Activated T-helper 1 cell treated with anti-CD3 and anti-CD28 coated beads, Interleukin-2, amount 50 U/mL, for 16 hours (primary cell): ENCODE measurements around the gene XPO5.
"Not testable (repeated sequence)": the region's sequence is repeated elsewhere in the genome, so short reads cannot be mapped to it uniquely, and the experiment has no call there.

ENCODE experiments used
- DNase-seq, 2 donors: peaks; one replicate each; pipeline ENCODE4 v3.0.0-alpha.2; 2020; ENCODE audit warnings: low read depth in 1 of 2, low spot score in 1 of 2

XPO5 gene

DNA sequence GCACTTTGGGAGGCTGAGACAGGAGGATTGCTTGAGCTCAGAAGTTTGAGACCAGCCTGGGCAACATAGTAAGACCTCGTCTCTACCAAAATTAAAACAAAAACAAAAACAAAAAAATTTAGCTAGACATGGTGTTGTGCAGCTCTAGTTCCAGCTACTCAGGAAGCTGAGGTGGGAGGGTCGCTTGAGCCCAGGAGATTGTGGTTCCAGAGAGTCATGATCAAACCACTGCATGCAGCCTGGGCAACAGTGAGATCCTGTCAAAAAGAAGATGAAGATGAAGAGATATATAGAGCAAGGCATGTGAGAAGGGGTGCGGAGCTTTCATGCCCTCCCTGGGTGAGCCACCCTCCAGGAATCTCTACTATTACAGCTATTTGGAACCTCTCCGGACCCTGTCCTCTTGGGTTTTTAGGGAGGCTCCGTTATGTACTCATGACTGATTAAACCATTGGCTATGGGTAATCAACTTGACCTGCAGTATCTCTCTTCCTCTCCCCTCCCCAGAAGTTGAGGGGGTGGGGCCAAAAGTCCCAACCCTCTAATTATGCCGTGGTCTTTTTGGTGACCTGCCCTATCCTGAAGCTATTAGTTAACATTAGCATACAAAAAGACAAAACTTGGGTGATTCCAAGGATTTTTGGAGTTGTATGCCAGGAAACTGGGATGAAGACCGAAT is 9.2 kb upstream of the XPO5 start:
- DNase-seq, result no peak

DNA sequence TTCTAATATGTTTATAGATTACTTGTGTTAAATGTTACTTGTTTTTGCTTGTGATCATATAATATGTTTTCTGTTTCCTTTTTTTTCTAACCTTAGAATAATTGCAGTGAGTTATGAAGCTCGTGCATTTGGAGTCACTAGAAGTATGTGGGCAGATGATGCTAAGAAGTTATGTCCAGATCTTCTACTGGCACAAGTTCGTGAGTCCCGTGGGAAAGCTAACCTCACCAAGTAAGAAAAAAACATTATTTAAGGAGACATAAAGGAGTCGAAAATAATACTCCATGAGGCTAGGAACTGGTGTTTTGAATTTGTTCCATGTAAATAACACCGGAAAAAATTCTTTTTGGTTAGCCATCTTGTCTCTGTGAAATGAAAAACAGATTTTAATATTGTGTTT is 7.1 kb upstream of the XPO5 start:
- no peak for DNase-seq

GRCh38 chr6:43579171-43579570 is 3.3 kb upstream of the XPO5 start:
- DNase-seq, result no peak

DNA sequence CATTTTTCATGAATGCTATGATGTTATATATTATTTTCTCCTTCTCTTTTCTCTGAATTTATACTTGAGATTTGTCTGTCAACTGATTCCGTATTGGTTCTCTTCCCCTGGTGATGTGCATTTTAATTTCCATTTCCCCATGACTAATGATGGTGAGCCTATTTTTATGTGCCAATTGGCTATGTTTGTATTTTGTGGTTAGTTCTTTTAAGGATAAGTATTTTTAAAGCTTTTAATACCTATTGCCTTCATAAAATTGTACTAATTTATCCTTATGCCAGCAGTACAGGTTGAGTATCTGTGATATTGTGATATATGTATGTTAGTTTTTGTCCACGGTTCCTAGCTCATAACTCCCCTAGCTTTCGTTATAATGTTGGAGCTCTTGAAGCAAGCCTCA is 2.9 kb upstream of the XPO5 start:
- DNase-seq, result no peak

- DNase-seq, result no peak
Observed at GRCh38 chr6:43575105-43575771, 600 bp downstream of the XPO5 start.

DNA sequence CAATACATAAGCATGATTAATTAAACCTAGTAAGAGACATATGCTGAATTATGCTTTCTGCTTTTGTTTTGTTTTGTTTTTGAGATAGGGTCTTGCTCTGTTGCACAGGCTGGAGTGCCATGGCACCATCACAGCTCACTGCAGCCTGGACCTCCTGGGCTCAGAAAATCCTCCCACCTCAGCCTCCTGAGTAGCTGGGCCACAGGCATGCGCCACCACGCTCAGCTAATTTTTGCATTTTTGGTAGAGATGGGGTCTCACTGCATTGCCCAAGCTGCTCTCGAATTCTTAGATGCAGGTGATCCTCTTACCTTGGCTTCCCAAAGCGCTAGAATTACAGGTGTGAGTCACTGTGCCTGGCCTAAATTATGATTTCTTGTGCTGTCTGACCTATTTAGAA is 3.8 kb downstream of the XPO5 start:
- DNase-seq, result no peak

DNA sequence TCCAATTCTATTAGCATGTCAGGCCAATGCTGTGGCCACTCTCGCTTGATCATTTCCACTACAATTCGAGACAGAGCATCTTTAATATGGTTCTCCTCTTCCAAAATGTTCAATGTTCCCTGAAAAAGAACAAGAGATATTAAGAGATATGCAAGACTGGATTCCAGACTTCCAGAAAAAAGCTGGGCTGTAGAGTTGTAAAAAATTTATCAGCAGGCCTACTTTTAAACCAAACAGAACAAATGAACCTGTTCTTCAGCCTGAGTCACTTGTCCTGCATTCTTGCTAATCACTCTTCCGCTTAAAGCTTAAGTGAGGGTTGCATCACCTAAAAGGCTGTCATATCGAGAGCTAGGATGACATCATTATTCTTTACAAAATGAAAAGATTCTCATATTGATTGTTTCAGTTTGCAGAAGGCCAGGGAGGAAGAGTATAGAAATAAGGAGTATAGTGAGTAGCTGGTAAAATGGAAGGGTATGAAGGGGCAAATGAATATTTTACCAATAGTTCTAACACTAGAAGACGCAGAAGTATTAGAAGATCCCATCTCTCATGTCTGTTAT is 4.9 kb downstream of the XPO5 start:
- no peak for DNase-seq

- no peak for DNase-seq
Observed at GRCh38 chr6:43559328-43559727, 16.5 kb downstream of the XPO5 start.

GRCh38 chr6:43557620-43558019 is 18.2 kb downstream of the XPO5 start:
- not testable (repeated sequence) for DNase-seq

DNA sequence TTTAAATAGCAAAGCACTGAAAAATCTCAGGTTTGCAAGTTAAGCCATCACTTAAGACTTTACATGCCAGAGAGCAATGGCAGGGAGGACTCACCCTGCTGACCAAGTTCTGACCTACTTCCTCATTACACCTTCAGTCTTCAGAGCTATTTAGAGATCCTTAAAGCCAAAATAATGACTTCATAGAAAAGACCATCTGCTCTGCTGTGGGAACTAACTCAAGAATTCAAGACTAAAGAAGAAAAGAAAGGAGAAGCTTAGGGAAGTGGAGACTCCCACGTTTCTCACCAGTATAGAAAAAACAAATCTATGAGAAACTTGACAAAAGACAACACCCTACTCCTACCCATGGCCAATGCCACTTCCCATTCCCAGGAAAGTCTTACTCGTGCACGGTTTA is 28.6 kb downstream of the XPO5 start:
- no peak for DNase-seq

GRCh38 chr6:43544461-43544860 is 31.4 kb downstream of the XPO5 start:
- DNase-seq, result no peak

DNA sequence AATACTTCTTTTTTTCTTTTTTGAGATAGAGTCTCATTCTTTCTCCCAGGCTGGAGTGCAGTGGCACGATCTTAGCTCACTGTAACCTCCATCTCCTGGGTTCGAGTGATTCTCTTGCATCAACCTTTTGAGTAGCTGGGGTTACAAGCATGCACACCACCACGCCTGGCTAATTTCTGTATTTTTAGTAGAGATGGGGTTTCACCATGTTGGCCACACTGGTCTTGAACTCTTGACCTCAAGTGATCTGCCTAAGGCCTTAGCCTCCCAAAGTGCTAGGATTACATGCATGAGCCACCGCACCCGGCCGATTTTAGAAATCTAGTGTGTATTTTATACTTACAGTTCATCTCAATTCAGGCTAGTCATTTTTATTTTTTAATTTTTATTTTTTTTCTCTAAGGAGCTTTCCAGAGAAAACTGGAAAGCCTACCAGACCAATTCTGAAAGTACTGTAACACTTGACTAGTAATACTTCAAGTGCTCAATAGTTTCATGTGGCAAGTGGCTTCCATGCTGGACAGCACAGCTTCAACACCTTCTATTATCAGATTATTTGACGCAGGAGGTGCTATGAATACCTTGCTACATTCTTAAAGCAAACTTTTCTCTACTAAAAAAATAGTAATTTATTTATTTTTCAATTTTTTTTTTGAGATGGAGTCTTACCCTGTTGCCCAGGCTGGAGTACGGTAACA is 33.9 kb downstream of the XPO5 start:
- DNase-seq, result no peak

GRCh38 chr6:43540507-43540906 is 35.3 kb downstream of the XPO5 start:
- DNase-seq, result no peak

DNA sequence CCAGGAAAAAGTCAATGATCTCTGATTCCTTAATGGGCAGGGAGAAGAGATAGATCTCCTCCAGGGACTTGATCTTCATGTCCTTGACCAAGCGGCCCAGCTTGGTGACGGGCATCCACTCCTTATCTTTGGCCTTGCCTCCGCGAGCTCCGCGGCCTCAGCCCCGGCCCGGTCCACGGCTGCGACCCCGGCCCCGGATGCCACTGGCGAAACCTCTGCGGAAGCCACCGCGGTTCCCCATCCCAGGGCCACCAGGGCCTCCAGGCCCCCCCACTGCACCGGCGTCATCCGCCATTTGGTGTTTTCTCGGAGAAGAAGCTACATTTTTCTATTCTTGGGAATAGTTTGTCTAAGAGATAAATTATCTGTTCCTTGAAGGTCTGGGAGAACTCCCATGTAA is 36.4 kb downstream of the XPO5 start:
- not testable (repeated sequence) for DNase-seq

DNA sequence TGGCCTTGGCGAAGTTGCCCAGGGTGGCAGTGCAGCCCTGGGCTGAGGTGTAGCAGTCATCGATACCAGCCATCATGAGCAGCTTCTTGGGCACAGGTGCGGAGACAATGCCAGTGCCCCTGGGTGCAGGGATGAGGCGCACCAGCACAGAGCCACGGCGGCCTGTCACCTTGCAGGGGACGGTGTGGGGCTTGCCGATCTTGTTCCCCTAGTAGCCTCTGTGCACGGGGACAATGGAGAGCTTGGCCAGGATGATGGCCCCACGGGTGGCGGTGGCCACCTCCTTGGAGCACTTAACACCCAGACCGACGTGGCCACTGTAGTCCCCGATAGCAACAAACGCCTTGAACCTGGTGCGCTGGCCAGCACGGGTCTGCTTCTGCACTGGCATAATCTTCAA is 36.9 kb downstream of the XPO5 start:
- not testable (repeated sequence) for DNase-seq

GRCh38 chr6:43532201-43532600 is 43.6 kb downstream of the XPO5 start:
- DNase-seq, result no peak

GRCh38 chr6:43524483-43524961 is 51.3 kb downstream of the XPO5 start:
- no peak for DNase-seq

- DNase-seq, result no peak
Observed at GRCh38 chr6:43523284-43523683, 52.6 kb downstream of the XPO5 start.

DNA sequence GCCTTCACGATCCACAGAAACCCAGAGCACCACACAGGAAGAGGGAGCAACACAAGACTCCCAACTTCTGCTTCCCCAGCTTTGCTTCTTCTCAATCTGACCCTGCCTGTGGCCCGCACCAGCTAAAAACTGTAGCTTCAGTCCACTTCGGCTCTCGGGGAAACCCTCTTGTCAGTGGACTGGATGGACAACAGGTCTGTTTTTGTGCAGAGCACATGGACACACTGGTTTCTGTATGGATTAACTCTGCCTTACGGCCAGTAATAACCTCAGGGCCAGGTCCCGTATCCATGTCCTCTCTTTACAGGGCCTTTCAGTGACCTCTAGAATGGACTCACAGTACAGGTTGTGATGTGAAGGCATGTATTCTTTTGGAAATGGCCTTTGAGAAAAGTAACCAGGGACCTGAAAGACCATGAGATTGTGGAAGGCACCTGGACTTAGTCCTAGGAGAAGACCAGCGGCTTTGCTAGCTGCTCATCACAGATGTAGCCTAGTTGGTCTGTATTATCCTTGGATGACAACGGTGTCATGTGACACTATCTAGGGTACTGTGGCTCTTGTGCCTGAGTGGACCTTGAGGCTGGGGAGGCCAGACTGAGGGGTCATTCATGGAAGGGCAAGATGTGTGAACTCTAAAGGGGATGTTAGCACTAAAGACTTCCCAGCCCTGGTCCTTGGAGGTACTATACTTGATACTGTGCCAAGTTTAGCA is 53.1 kb downstream of the XPO5 start:
- DNase-seq, result no peak

DNA sequence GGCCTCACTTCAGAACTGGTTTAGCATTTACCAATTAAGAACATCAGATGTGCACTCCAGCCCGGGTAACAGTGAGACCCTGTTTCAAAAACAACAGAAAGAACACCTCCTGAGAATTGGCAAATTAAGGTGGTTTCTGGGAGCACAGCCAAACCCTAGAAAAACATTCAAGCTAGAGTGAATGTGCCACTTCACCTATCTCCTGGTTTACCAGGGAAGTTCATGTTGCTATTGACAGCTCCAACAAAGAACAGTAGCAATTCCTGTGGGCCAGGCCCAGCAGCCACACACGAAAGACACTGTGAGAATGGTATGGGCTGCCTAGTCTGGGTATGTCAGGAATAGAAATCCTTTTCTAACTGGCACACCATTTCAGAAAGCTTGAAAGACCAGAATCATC is 54.0 kb downstream of the XPO5 start:
- no peak for DNase-seq

DNA sequence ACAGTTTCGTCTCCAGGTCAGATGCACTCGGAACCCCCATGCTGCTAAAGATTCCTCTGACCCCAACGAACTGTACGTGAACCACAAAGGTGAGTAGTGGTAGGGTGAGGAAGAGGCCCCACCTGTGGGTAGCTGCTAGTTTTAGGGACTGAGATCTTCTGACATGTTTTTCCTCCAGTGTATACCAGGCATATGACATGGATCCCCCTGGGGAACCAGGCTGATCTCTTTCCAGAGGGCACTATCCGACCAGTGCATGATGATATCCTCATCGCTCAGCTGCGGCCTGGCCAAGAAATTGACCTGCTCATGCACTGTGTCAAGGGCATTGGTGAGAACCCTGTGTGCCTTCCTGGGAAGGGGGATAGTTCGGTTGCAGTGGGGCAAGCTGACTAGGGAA is 55.7 kb downstream of the XPO5 start:
- DNase-seq, result no peak
